HepG2 (cell line): ENCODE results near the gene SSH3. TPM values are rescaled to one million over a fixed set of nuclear protein-coding genes. Genes with fewer than 3 reads are reported as not detected.

Experiments used
- ATAC-seq: fragments of 200-7000 bp; cut with Tn5 transposase; 3 replicates; pipeline ENCODE4 v1.9.1; 2020; ENCODE audit warnings: mild to moderate bottlenecking, moderate library complexity
- BruUV-seq: library from RNA; stranded (reverse); fragments of 400-500 nt; replicated peaks from 2 replicates; lab custom pipeline; 2021; lab: Mats Ljungman, UMichigan
- CTCF ChIA-PET: fragments of 300-600 bp; formaldehyde crosslinking; extraction: SDS; loops from one replicate; lab custom pipeline; 2021; ENCODE audit warnings: low total read pairs, inconsistent platforms, low intra/inter-chr PET ratio; lab: Yijun Ruan, JAX
- POLR2A ChIA-PET: fragments of 350-600 bp; sonication (Branson Sonifier 250); formaldehyde crosslinking; loops from one replicate; lab custom pipeline; 2020; ENCODE audit warnings: antibody characterized with exemption, inconsistent platforms; lab: Yijun Ruan, JAX
- DNase-seq: peaks from one replicate; pipeline ENCODE4 v3.0.0-alpha.2; 2015; ENCODE audit warnings: low spot score
- FAIRE-seq: peaks from 3 replicates; lab custom pipeline; 2011; peaks lifted over from hg19 to GRCh38; lab: Jason Lieb, UNC
- H2AFZ ChIP-seq: one replicate; pipeline ENCODE4 v1.6.1; 2011; ENCODE audit warnings: low read length, inconsistent platforms
- H3K27ac ChIP-seq: fragments of 300-600 bp; 3 replicates; pipeline ENCODE4 v1.8.0; 2011; ENCODE audit warnings: mixed run types, mild to moderate bottlenecking, mixed read lengths, low read length, inconsistent platforms; ENCODE audit not compliant: insufficient read depth; ENCODE audit errors: extremely low read length
- H3K27me3 ChIP-seq, 2 experiments: fragments of 200-600 bp in 1 of 2; 2 replicates in 1 of 2; 3 replicates in 1 of 2; pipeline versions ENCODE4 v1.6.0 to v1.8.0; 2011; ENCODE audit warnings: low read length in 2 of 2, mild to moderate bottlenecking in 2 of 2, moderate library complexity in 2 of 2, inconsistent platforms in 1 of 2; ENCODE audit not compliant: insufficient read depth in 2 of 2, control insufficient read depth in 1 of 2
- H3K36me3 ChIP-seq, 2 experiments: fragments of 200-600 bp in 1 of 2; replicated peaks in 1 of 2; 2 replicates in 1 of 2; 3 replicates in 1 of 2; pipeline versions ENCODE4 v1.5.1 to v1.8.0; 2011; ENCODE audit warnings: low read length in 2 of 2, inconsistent platforms in 1 of 2; ENCODE audit not compliant: insufficient read depth in 2 of 2, control insufficient read depth in 1 of 2
- H3K4me1 ChIP-seq: 2 replicates; pipeline ENCODE4 v1.5.1; 2012; ENCODE audit warnings: low read length, inconsistent platforms; ENCODE audit not compliant: insufficient read depth
- H3K4me2 ChIP-seq: 2 replicates; pipeline ENCODE4 v1.6.0; 2011; ENCODE audit warnings: low read depth, low read length, inconsistent platforms
- H3K4me3 ChIP-seq, 3 experiments: fragments of 200-600 bp in 1 of 3; sonication (generic), shearing (Covaris generic) in 1 of 3; replicated peaks in 1 of 3; 2 replicates each; pipeline ENCODE4 v1.5.1; 2011 to 2016; ENCODE audit warnings: low read length in 3 of 3, inconsistent platforms in 2 of 3, low read depth in 2 of 3, mild to moderate bottlenecking in 2 of 3, control low read depth in 1 of 3, mixed read lengths in 1 of 3; ENCODE audit not compliant: insufficient read depth in 1 of 3
- H3K79me2 ChIP-seq: one replicate; pipeline ENCODE4 v1.6.1; 2011; ENCODE audit warnings: low read length, inconsistent platforms; ENCODE audit not compliant: insufficient read depth
- H3K9ac ChIP-seq: 2 replicates; pipeline ENCODE4 v1.6.0; 2011; ENCODE audit warnings: mild to moderate bottlenecking, low read depth, low read length, inconsistent platforms; ENCODE audit not compliant: insufficient read depth
- H3K9me3 ChIP-seq: 2 replicates; pipeline ENCODE4 v1.5.1; 2012; ENCODE audit warnings: mild to moderate bottlenecking, low read length
- H4K20me1 ChIP-seq: 2 replicates; pipeline ENCODE4 v1.6.0; 2011; ENCODE audit warnings: inconsistent platforms, mild to moderate bottlenecking, low read length, moderate library complexity; ENCODE audit not compliant: insufficient read depth
- BRCA1 ChIP-seq: sonication (generic); formaldehyde crosslinking; IDR thresholded peaks from 2 replicates; pipeline ENCODE4 v1.4.0; 2020; ENCODE audit warnings: missing genetic modification reagents
- CBX5 ChIP-seq: sonication (generic); formaldehyde crosslinking; IDR thresholded peaks from 2 replicates; pipeline ENCODE4 v1.4.0; 2020; ENCODE audit warnings: missing genetic modification reagents, borderline replicate concordance
- GTF2F1 ChIP-seq: fragments of 150-350 bp; IDR thresholded peaks from 2 replicates; pipeline ENCODE4 v1.6.1; 2014; ENCODE audit warnings: low read length
- HDAC2 ChIP-seq: sonication (generic); formaldehyde crosslinking; IDR thresholded peaks from 2 replicates; pipeline ENCODE4 v1.4.0; 2020; ENCODE audit warnings: missing genetic modification reagents
- KLF11 ChIP-seq: IDR thresholded peaks from 2 replicates; pipeline ENCODE4 v1.6.1; 2016; ENCODE audit warnings: missing compliant biosample characterization
- NFE2L2 ChIP-seq: fragments of 150-350 bp; IDR thresholded peaks from 2 replicates; pipeline ENCODE4 v1.6.1; 2014; ENCODE audit warnings: low read length
- NFKB2 ChIP-seq: sonication (generic); formaldehyde crosslinking; IDR thresholded peaks from 2 replicates; pipeline ENCODE4 v1.4.0; 2020; ENCODE audit warnings: missing genetic modification reagents, borderline replicate concordance
- TEAD2 ChIP-seq: sonication (generic); formaldehyde crosslinking; IDR thresholded peaks from 2 replicates; pipeline ENCODE4 v1.9.0; 2021; ENCODE audit warnings: missing genetic modification reagents
- ZNF138 ChIP-seq: sonication (generic); formaldehyde crosslinking; IDR thresholded peaks from 2 replicates; pipeline ENCODE4 v1.5.0; 2020; ENCODE audit warnings: mild to moderate bottlenecking, low read depth, missing genetic modification reagents
- ZNF232 ChIP-seq: sonication (generic); formaldehyde crosslinking; IDR thresholded peaks from 2 replicates; pipeline ENCODE4 v1.4.0; 2020; ENCODE audit warnings: missing genetic modification reagents, borderline replicate concordance
- ZNF292 ChIP-seq: sonication (generic); formaldehyde crosslinking; IDR thresholded peaks from 2 replicates; pipeline ENCODE4 v1.8.1; 2022; ENCODE audit warnings: mild to moderate bottlenecking, low read depth, missing genetic modification reagents, borderline replicate concordance
- ZNF501 ChIP-seq: sonication (generic); formaldehyde crosslinking; IDR thresholded peaks from 2 replicates; pipeline ENCODE4 v1.5.1; 2020; ENCODE audit warnings: mild to moderate bottlenecking, moderate library complexity, missing genetic modification reagents
- WGBS: methylation state at CpG from one replicate; pipeline ENCODE4 v1.1.6; 2017; ENCODE audit warnings: low lambda C conversion rate; 5-methylcytosine and 5-hydroxymethylcytosine counted together
- in situ Hi-C: cut with HindIII; loops from 2 replicates; pipeline ENCODE4 v1.10.0; 2017; ENCODE audit warnings: low pct_unique_long_range_greater_than_20kb; ENCODE audit not compliant: extremely low pct_ligation_motif_present
- intact Hi-C: fragments of 100-400 bp; cut with micrococcal nuclease; formaldehyde crosslinking; loops from one replicate; pipeline ENCODE4 v1.10.0; 2022; ENCODE audit not compliant: unreplicated experiment
- polyA plus RNA-seq, 8 experiments: library from polyadenylated mRNA; depleted of rRNA in 3 of 8; stranded (reverse) in 7 of 8; unstranded in 1 of 8; fragments of >200 nt; fragmentation: Illumina TruSeq in 4 of 8; extraction: Trizol in 4 of 8; gene quantifications; 2 replicates each; pipeline versions ENCODE4 v1.2.1 to v1.2.3, GENCODE V29; 2011 to 2016; ENCODE audit warnings: low read depth in 4 of 8, missing spikeins in 1 of 8, mixed read lengths in 1 of 8; ENCODE audit not compliant: insufficient read depth in 1 of 8
- total RNA-seq, 5 experiments: library from RNA; depleted of rRNA; stranded (reverse); fragments of >200 nt; fragmentation: Illumina TruSeq; extraction: Trizol; gene quantifications; 2 replicates each; pipeline ENCODE4 v1.2.3, GENCODE V29; 2016; ENCODE audit warnings: low read depth in 1 of 5
- TF ChIP-seq, protein P1 (sequence below): sonication (generic); formaldehyde crosslinking; IDR thresholded peaks from 2 replicates; pipeline ENCODE4 v1.4.0; 2020; ENCODE audit warnings: mild to moderate bottlenecking, missing genetic modification reagents
- TF ChIP-seq, protein P2 (sequence below): sonication (generic); formaldehyde crosslinking; conservative IDR thresholded peaks from 2 replicates; pipeline ENCODE4 v1.8.0; 2022; ENCODE audit warnings: missing genetic modification reagents
- TF ChIP-seq, protein P3 (sequence below): sonication (generic); formaldehyde crosslinking; IDR thresholded peaks from 2 replicates; pipeline ENCODE4 v1.4.0; 2020; ENCODE audit warnings: missing genetic modification reagents, borderline replicate concordance

Gene SSH3
- total and polyA plus RNA-seq, 2 of the 13 experiments (the other 11 are each of a cell fraction or from before 2014, with no cell fraction given): 12.4 to 18.8 TPM

DNA sequence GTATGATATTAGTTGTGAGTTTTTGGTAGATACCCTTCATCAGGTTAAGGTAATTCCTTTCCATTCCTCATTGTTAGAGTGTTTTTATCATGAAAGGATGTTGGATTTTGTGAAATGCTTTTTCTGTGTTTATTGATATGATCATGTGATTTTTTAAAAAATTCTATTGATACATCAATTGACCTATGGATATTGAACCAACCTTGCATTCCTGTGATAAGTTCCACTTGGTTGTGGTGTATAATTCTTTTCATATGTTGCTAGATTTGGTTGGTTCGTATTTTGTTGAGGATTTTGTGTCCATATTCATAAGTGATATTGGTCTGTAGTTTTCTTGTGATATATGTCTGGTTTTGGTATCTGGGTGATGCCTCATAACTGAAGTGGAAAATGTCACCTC is 7.5 kb upstream of the SSH3 start:
- no peak for ATAC-seq
- CTCF ChIA-PET: no interaction called here
- no peak overlapping the region for H3K27ac ChIP-seq
- H2AFZ ChIP-seq: no peak overlapping the region
- no TSS peak for BruUV-seq
- no peak for TF ChIP-seq ZNF232 (CRISPR knock-in tag)
- TF ChIP-seq, protein P1, sequence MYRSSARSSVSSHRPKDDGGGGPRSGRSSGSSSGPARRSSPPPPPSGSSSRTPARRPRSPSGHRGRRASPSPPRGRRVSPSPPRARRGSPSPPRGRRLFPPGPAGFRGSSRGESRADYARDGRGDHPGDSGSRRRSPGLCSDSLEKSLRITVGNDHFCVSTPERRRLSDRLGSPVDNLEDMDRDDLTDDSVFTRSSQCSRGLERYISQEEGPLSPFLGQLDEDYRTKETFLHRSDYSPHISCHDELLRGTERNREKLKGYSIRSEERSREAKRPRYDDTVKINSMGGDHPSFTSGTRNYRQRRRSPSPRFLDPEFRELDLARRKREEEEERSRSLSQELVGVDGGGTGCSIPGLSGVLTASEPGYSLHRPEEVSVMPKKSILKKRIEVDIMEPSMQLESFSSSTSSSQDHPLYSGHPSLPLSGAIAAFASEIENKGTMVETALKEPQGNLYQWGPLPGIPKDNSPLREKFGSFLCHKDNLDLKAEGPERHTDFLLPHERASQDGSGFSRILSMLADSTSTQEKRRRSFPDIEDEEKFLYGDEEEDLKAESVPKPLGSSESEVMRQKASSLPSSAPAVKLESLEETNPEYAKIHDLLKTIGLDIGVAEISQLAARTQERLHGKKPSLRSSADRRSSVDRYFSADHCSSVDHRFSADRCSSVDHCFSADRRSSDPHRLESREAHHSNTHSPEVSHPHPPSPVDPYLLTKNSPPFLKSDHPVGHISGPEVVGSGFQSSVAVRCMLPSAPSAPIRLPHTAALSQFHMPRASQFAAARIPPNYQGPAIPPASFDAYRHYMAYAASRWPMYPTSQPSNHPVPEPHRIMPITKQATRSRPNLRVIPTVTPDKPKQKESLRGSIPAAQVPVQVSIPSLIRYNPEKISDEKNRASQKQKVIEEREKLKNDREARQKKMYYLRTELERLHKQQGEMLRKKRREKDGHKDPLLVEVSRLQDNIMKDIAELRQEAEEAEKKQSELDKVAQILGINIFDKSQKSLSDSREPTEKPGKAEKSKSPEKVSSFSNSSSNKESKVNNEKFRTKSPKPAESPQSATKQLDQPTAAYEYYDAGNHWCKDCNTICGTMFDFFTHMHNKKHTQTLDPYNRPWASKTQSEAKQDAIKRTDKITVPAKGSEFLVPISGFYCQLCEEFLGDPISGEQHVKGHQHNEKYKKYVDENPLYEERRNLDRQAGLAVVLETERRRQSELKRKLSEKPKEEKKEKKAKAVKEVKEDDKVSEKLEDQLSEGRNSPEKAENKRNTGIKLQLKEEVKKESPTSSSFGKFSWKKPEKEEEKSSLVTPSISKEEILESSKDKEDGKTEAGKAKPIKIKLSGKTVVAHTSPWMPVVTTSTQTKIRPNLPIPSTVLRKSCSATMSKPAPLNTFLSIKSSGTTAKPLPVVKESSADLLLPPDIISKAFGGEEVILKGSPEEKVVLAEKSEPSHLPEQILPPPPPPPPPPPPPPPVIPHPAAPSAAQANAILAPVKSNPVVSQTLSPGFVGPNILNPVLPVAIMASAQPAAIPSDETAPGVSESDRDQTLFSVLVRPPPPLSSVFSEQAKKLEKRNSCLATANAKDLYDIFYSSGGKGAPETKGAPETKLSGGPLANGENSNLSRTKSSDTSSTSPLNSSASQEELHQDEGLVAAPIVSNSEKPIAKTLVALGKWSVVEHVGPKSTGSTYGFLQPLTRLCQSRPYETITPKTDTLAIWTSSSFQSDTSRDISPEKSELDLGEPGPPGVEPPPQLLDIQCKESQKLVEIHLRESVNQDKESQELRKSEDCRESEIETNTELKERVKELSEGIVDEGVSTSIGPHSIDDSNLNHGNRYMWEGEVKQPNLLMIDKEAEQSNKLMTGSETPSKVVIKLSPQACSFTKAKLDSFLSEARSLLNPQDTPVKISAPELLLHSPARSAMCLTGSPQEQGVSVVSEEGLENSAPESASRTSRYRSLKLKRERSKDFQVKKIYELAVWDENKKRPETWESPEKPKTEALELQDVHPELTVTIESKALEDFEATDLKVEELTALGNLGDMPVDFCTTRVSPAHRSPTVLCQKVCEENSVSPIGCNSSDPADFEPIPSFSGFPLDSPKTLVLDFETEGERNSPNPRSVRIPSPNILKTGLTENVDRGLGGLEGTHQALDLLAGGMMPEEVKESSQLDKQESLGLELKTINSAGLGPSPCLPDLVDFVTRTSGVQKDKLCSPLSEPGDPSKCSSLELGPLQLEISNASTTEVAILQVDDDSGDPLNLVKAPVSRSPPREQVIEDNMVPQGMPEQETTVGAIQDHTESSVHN (CRISPR knock-in tag): no peak
- no peak for TF ChIP-seq NFE2L2
- no peak for TF ChIP-seq CBX5 (CRISPR knock-in tag)
- no peak for TF ChIP-seq ZNF138 (CRISPR knock-in tag)
- TF ChIP-seq, protein P2, sequence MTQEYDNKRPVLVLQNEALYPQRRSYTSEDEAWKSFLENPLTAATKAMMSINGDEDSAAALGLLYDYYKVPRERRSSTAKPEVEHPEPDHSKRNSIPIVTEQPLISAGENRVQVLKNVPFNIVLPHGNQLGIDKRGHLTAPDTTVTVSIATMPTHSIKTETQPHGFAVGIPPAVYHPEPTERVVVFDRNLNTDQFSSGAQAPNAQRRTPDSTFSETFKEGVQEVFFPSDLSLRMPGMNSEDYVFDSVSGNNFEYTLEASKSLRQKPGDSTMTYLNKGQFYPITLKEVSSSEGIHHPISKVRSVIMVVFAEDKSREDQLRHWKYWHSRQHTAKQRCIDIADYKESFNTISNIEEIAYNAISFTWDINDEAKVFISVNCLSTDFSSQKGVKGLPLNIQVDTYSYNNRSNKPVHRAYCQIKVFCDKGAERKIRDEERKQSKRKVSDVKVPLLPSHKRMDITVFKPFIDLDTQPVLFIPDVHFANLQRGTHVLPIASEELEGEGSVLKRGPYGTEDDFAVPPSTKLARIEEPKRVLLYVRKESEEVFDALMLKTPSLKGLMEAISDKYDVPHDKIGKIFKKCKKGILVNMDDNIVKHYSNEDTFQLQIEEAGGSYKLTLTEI (CRISPR knock-in tag): no peak
- no peak for TF ChIP-seq KLF11
- no peak for TF ChIP-seq ZNF501 (CRISPR knock-in tag)
- no peak for TF ChIP-seq NFKB2 (CRISPR knock-in tag)
- no peak for TF ChIP-seq TEAD2 (CRISPR knock-in tag)
- no peak for TF ChIP-seq ZNF292 (CRISPR knock-in tag)
- TF ChIP-seq, protein P3, sequence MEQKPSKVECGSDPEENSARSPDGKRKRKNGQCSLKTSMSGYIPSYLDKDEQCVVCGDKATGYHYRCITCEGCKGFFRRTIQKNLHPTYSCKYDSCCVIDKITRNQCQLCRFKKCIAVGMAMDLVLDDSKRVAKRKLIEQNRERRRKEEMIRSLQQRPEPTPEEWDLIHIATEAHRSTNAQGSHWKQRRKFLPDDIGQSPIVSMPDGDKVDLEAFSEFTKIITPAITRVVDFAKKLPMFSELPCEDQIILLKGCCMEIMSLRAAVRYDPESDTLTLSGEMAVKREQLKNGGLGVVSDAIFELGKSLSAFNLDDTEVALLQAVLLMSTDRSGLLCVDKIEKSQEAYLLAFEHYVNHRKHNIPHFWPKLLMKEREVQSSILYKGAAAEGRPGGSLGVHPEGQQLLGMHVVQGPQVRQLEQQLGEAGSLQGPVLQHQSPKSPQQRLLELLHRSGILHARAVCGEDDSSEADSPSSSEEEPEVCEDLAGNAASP (CRISPR knock-in tag): no peak
- TF ChIP-seq GTF2F1: no peak
- no peak for TF ChIP-seq HDAC2 (CRISPR knock-in tag)
- TF ChIP-seq BRCA1 (CRISPR knock-in tag): no peak
- TF ChIP-seq, all 625 proteins: peak for 0
- peaks cover 8 to 45% of the 10 kb centered on the region in 2 experiments; a peak in 4 of 5 replicates for H3K36me3 ChIP-seq
- DNase-seq: no peak
- no peak for FAIRE-seq
- intact Hi-C loops (no loop called here), in situ Hi-C loops (no loop called here)
- H3K9me3 ChIP-seq: peaks cover 11% of the 10 kb centered on the region; the same call in 1 of the 2 replicates
- H3K27me3 ChIP-seq: no peaks in the 10 kb centered on the region
- 97% methylated on average over 1 of the region's 1 CpG for WGBS
- H3K9ac ChIP-seq: no peak overlapping the region
- no peaks in the 10 kb centered on the region for H4K20me1 ChIP-seq
- H3K79me2 ChIP-seq: peaks cover under 1% of the 10 kb centered on the region
- H3K4me2 ChIP-seq: no peak overlapping the region
- POLR2A ChIA-PET: no interaction called here
- no peak overlapping the region for H3K4me3 ChIP-seq
- peaks cover 7% of the 10 kb centered on the region; the same call in 1 of the 2 replicates for H3K4me1 ChIP-seq
